ENCODE data around the gene GPR171.
"Not testable (repeated sequence)": the region's sequence is repeated elsewhere in the genome, so short reads cannot be mapped to it uniquely, and the experiment has no call there.

GPR171 gene

GRCh38 chr3:151203051-151203420 is at the start of gene GPR171:
TSS of gene GPR171 (minus strand) at chr3:151203216. CDS start at chr3:151199386, 3,830 bp downstream.
- no peak for FAIRE-seq

GRCh38 chr3:151248772-151249337 is 45.8 kb upstream of the GPR171 start:
- no peak for FAIRE-seq

GRCh38 chr3:151242006-151242405 is 39.0 kb upstream of the GPR171 start:
- FAIRE-seq = not testable (repeated sequence)

- peak; percentile 40 for FAIRE-seq
Observed at GRCh38 chr3:151236736-151237135, 33.7 kb upstream of the GPR171 start.

- FAIRE-seq = no peak
Observed at GRCh38 chr3:151236316-151236715, 33.3 kb upstream of the GPR171 start.

- no peak for FAIRE-seq
Observed at GRCh38 chr3:151234825-151235224, 31.8 kb upstream of the GPR171 start.

GRCh38 chr3:151232991-151233390 is 30.0 kb upstream of the GPR171 start:
- FAIRE-seq = no peak

GRCh38 chr3:151232403-151232802 is 29.4 kb upstream of the GPR171 start:
- not testable (repeated sequence) for FAIRE-seq

- FAIRE-seq = no peak
Observed at GRCh38 chr3:151230646-151231045, 27.6 kb upstream of the GPR171 start.

- no peak for FAIRE-seq
Observed at GRCh38 chr3:151228666-151229040, 25.6 kb upstream of the GPR171 start.

- FAIRE-seq = peak; percentile 46
Observed at GRCh38 chr3:151227807-151228665, 25.0 kb upstream of the GPR171 start.

- FAIRE-seq = no peak
Observed at GRCh38 chr3:151227266-151227806, 24.3 kb upstream of the GPR171 start.

GRCh38 chr3:151226825-151227224 is 23.8 kb upstream of the GPR171 start:
- no peak for FAIRE-seq

GRCh38 chr3:151226088-151226563 is 23.1 kb upstream of the GPR171 start:
- FAIRE-seq = no peak

GRCh38 chr3:151225040-151225975 is 22.3 kb upstream of the GPR171 start:
- FAIRE-seq = no peak

- FAIRE-seq = no peak
Observed at GRCh38 chr3:151224268-151224866, 21.4 kb upstream of the GPR171 start.

GRCh38 chr3:151219056-151219455 is 16.0 kb upstream of the GPR171 start:
- FAIRE-seq = no peak

GRCh38 chr3:151218136-151218535 is 15.1 kb upstream of the GPR171 start:
- FAIRE-seq = no peak

GRCh38 chr3:151216641-151217607 is 13.9 kb upstream of the GPR171 start:
- no peak for FAIRE-seq

GRCh38 chr3:151214459-151214858 is 11.4 kb upstream of the GPR171 start:
- FAIRE-seq = no peak

GRCh38 chr3:151213881-151214280 is 10.9 kb upstream of the GPR171 start:
- FAIRE-seq = no peak

All from A204.1 (cell line).